Measurements from ENCODE around the gene ADISSP. TPM values are rescaled to one million over a fixed set of nuclear protein-coding genes. Genes with fewer than 3 reads are reported as not detected.

Gene ADISSP
- total and polyA plus RNA-seq, 2 of the 8 experiments (the other 6 are each of a cell fraction or from before 2014, with no cell fraction given), result 111 to 141 TPM

DNA sequence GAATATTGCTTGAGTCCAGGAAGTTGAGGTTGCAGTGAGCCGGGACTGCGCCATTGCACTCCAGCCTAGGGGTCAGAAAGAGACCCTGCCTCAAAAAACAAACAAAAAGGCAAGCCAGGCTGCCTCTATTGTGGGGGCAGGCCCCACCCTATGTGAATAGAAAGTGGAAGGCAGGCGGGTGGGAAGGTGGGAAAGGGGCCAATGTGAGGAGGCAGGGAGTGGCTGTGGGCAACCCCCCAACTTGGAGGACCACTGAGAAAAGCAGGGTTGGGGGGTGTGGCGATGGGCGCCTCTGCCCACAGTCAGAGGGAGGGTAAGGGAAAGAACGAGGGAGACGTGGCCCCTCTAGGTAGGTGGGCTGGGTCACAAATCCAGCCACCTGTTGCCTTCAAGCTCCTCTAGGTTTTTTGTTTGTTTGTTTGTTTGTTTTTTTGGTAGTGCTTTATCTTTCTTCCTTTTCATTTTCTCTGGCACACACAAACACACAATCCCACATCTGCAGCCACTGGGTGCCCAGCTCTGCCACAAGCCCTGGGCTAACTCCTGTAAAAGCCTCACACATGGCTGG, 47.5 kb upstream of the ADISSP start (continued):
- TF ChIP-seq SP1 (IDR thresholded peaks at IDR 0.05; ENCODE audit: low read depth, low read length) (no peak), JUN (IDR thresholded peaks at IDR 0.05; ENCODE audit: low read depth, low read length) (no peak), GTF2F1 (IDR thresholded peaks at IDR 0.05; ENCODE audit: borderline replicate concordance, low read depth, low read length) (no peak)
